ENCODE results near the gene SLC35F3. TPM values are rescaled to one million over a fixed set of nuclear protein-coding genes. Genes with fewer than 3 reads are reported as not detected.
A peak's percentile ranks its signal among the peaks of the same experiment; 100 is the strongest.

The SLC35F3 gene
- total RNA-seq, 2 donors from 2014 or later: not detected

DNA sequence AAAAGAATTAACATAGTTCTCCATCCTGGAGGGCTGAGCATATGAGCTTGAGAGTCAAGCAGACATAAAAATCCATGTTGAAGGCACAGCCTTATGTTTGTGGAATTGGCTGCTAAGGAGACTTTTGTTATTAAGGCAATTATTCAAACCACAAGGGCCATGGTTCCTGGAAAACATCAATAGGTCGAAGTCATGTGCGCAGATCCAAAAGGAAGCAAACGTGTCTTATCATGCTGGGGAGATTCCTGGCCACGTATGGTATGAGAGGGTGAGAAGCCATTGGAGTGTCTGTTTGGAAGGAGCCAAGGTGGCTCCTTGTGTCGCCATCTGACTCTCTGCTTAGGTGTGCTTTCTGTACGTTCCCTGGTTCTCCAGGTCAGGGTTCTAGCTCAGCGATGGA, 406.9 kb downstream of the SLC35F3 start:
- no peak for DNase-seq (ENCODE audit: low spot score)
- intact Hi-C loops (cut with DNase I): no loop called here

DNA sequence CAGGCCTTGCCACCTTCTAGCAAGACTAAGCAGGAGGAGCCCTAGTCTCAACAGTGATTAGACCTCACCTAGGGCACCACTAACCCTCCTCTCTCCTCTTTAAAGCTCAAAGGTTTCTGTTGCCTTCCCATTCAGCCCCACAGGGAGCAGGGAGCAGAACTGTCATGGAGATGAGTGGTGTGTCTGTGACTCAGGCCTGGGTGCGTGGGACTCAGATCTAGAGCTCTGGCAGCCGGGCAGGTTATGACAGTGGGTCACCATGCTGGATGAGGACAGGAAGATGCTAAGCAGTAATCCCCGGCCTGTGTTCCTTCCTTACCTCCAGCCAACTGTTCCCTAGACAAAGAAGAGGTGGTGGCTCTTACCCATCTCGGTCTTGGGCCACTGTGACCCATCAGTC, 408.7 kb downstream of the SLC35F3 start:
- intact Hi-C loops (cut with DNase I): no loop called here
- DNase-seq (ENCODE audit: low spot score): no peak

DNA sequence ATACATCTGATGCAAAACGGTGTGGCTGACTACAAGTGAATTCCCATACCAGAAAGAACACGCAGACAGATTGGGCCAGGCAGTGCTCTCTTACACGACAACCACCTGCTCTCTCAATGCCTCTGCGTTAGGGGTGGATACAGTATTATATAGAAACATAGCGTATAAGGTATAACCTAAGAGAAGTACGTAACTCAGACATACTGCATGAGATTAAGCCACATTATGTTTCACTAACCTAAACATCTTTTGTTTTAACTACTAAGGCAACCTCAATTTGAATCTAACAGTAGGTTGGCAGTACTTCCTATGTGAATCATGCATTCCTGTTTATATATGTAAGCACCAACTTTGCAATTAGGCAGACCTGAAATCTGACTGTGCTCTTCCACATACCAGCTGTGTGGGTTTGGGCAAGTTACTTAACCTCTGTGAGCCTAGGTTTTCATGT, 410.6 kb downstream of the SLC35F3 start:
- intact Hi-C loops (cut with DNase I): no loop called here
- DNase-seq (ENCODE audit: low spot score): no peak

DNA sequence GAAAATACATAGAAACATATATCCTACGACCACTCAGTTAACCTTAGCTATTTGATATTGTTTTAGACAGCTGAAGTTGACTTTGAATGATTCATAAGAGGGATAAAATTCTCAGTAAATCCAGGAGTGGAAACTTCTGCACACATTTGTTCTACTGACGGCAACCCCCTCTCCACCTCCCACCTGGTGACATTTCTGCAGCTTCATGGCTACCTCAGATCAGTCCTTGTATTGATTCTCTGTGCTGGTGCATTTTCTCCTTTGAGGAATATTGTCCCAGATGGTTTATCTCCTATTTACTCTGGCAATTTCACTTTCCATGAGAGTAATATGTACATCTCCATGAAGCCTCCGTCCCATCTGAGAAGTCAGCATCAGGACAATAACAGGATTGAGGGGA, 411.1 kb downstream of the SLC35F3 start:
- intact Hi-C loops (cut with DNase I): no loop called here
- no peak for DNase-seq (ENCODE audit: low spot score)

DNA sequence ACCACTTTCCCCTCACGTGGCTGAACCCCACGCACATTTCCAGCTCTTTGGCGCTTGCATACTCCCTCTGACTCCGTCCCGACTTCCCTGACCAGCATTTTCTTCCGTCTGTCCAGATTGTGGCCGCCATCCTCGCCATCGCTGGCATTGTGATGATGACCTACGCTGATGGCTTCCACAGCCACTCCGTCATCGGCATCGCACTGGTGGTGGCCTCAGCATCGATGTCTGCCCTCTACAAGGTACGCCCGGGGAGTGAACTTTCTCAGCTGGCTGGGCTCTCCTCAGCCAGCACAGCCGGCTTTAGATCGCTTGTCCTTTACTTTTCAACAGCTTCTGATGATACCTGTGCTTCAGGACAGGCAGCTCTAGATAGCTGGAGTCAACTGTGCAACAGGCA, 412.0 kb downstream of the SLC35F3 start:
- intact Hi-C loops (cut with DNase I): no loop called here
- DNase-seq (ENCODE audit: low spot score): no peak

DNA sequence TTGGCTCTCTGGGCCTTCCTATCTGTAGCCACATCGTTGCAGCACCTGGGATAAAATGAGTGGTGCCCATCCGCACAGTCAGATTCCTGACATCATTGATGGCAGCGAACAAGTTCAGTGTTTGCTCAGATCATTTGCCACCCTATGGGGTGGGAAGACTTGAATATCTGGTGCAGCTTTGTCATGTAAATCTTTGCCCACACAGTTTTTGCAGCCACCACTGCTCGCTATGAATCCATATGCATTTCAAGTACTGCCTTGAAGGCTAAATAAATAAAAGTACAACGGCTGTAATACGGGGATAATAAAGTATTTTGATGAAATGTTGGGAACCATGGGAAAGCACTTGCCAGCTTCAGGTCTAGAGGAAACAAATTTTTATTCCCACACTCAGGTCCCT, 412.5 kb downstream of the SLC35F3 start:
- intact Hi-C loops (cut with DNase I): no loop called here
- no peak for DNase-seq (ENCODE audit: low spot score)

DNA sequence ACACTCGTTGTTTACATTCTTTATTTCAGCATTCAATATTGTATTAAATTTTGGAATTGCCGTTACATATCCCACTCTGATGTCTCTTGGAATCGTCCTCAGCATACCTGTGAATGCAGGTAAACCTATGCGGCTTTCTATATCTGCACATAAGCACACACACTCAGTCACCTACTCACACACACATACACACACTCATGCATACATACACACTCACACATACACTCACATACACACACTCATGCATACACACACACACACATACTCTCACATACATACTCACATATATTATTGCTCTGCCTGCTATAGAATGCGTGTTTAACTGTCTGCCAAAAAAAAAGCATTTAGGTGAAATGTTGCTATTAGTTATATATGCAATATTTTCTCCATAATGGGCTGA, 415.6 kb downstream of the SLC35F3 start:
- DNase-seq (ENCODE audit: low spot score): no peak
- intact Hi-C loops (cut with DNase I): no loop called here

DNA sequence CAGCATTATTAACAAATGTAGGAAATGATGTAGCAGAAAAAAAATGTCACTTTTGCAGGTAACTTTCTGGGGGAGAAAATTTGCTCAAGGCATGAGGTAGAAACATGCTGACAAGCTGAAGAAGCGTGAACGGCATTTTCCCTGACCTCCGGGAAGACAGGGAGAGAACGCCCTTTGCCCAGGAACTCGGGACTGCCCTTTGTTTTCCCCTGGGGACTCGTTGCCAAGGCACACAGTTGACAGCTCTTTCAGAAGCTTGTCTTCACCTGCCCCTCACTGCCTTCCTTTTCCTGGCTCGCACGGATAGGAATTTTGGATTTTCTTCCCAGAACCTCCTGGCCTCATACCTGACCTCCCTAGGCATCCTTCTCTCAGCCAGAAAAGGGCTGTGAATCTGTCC, 416.1 kb downstream of the SLC35F3 start:
- intact Hi-C loops (cut with DNase I): no loop called here
- no peak for DNase-seq (ENCODE audit: low spot score)

DNA sequence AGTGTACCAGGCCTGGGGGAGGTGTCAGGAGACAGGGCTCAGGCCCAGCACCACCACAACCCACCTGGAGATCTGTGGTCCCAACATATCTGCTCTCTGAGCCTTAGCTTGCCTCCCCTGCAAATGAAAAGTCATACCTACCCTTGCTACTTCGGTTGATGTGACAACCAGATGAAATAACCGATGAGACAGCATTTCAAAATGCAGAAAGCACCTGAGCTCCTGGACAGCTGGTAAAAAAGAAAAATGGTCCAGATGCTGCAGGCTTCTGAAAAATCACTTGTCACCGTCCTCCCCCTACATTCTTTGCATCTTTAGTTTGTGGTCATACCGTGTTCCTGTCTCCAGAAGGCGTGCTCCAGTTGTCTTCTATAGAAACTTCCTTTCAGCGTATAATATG, 416.8 kb downstream of the SLC35F3 start:
- DNase-seq (ENCODE audit: low spot score): no peak
- intact Hi-C loops (cut with DNase I): no loop called here

DNA sequence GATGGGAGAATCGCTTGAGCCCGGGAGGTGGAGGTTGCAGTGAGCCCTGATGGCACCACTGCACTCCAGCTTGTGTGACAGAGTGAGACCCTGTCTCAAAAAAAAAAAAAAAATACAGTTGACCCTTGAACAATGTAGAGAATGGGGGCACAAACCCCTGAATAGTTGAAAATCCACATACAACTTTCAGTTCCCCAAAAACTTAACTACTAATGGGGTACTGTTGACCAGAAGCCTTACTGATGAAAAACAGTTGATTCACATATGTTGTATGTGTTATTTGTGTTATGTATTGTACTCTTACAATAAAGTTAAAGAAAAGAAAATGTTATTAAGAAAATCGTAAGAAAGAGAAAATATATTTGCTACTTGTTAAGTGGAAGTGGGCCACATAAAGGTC, 417.6 kb downstream of the SLC35F3 start:
- no peak for DNase-seq (ENCODE audit: low spot score)
- intact Hi-C loops (cut with DNase I): no loop called here

DNA sequence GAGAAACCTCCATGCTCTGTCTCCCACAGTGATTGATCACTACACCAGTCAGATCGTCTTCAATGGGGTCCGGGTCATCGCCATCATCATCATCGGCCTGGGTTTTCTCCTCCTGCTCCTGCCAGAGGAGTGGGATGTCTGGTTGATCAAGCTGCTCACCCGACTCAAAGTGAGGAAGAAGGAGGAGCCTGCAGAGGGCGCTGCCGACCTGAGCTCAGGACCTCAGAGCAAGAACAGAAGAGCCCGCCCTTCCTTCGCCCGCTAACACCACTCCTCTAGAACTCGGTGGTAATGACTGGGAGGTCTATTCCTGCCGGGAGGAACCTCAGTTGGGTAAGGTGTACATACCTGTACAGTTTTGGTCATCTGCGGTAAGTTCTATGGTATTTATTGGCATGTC, 418.5 kb downstream of the SLC35F3 start:
- peak; percentile 81 for DNase-seq (ENCODE audit: low spot score)
- intact Hi-C loops (cut with DNase I): no loop called here

DNA sequence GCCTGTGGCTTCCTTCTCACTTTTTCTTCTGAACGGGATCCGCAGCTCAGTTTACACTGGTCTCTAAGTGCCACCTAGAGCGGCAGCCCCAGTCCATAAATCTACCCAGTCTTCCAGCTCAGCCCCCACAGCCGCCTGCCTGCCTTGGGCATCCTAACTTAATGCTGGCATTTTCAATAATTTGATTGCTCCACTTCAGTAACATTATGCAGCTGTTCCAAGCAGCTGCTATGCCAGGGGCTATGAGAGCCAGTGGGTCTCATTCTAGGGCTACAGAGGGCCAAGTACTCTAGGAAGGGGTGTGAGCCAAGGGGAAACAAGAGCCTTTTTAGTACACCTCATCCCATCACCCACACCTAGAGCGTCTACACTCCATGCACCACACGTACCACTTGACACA, 420.3 kb downstream of the SLC35F3 start:
- no peak for DNase-seq (ENCODE audit: low spot score)
- intact Hi-C loops (cut with DNase I): no loop called here

DNA sequence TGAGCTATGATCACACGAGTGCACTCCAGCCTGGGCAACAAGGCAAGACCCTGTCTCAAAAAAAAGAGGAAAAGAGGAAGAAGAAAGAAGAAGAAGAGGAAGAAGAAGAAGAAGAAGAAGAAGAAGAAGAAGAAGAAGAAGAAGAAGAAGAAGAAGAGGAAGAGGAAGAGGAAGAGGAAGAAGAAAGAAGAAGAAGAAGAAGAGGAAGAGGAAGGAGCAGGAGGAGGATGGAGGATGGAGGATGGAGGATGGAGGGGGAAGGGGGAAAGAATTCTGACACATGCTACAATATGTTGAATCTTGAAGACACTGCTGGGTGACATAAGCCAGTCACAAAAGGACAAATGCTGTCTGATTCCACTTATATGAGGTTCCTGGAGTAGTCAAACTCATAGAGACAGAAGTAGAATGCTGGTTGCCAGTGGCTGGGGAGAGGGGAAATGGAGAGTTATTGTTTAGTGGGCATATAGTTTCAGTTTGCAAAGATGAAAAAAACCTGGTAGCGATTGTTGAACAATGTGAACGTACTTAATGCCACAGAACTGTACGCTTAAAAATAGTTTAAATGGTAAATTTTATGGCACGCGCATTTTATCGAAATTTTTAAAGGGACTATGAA, 421.5 kb downstream of the SLC35F3 start:
- intact Hi-C loops (cut with DNase I): no loop called here
- no peak for DNase-seq (ENCODE audit: low spot score)

DNA sequence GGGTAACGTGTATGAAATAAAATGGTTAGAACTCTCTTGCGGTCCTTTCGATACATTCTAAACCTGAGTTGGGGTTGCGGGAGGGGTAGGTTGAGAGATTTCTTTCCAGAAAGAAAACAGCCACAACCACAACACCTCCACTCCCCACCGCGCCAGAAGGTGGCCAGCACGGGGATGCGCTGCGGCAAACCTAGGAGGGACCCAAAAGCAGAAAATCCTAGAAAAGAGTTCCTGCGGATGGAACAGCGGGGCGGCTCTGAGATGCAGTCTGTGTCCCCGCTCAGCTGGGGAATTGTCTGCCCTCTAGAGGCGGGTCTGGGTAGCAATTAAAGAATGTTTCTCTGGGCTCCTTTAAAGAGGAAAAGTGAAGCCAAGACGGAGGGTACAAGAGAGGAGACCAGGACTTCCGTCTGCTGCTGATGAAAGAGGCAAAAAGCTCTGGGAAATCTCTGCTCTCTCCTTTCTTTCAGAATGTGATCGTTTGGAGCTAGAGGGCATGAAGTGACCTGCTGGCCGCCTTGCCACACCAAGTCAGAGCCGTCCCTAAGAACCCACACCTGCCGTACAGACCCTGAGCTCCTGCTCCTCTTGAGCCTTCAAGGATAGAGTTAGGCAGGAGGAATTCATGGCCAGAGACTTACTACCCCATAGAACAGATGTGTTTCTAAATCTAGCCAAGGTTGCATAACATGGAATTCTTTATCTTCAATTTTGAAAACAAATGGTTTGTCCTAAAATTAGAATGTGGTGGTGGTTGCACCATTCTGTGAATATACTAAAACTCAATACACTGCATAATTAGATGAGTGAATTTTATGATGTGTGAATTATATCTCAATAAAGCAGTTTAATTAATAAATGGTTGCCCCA, 422.3 kb downstream of the SLC35F3 start:
- intact Hi-C loops (cut with DNase I): no loop called here
- DNase-seq (ENCODE audit: low spot score): no peak

DNA sequence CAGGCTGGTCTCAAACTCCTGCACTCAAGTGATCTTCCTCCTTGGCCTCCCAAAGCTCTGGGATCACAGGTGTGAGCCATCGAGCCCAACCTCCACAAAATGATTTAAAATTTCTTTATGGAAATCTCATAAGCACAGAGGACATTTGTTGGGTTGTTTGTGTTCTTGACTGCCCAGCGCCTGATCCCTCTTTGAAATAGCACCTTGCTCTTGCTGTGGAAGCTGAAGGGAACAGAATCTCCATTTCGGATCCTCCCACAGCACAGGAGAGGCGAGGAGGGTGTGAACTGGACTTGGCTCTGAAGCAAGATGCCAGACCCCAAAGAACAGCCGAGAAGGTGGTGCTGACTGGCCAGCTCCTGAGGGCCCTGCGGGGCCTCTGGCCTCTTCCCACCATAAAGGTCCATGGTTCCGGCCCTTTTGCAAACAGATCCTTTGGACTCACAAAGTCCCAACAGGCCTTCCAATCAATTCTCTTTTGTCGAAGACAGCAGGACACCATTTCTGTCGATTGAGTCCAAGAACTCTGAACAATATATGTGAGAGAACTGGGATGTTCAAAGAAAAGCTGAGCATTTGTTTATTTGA, 423.2 kb downstream of the SLC35F3 start:
- intact Hi-C loops (cut with DNase I): no loop called here
- DNase-seq (ENCODE audit: low spot score): no peak

DNA sequence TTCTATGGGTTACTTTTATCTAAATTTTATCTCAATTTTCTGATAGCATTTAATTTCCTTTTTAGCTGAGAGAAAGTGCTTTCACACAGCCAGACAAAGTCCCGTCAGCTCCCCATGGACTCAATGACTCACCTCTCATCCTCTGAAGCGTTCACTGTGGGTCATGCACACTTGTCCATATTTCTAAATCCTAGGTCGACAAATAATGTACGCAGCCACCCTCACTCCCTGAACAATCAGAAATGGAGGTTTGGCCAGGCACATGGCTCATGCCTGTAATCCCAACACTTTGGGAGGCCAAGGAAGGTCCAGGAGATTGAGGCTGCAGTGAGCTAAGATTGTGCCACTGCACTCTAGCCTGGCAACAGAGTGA, 426.4 kb downstream of the SLC35F3 start:
- no peak for DNase-seq (ENCODE audit: low spot score)
- intact Hi-C loops (cut with DNase I): no loop called here

DNA sequence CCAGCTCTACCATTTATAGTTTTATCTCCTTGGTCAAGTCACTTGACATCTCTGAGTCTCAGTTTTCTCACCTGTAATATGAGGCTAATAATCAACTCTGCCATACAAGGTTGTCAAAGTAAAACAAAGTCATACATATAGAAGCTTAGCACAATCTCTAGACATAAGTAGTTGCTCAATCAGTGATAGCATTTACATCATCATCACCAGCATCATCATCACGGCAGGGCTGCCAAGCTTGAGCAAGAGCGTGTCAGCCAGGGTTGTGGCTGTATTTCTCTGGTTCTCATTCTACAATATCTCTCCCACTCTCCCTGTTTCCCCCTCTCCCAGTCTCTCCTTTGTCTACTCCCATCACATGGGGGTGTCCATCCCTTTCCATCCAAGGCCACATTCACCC, 427.0 kb downstream of the SLC35F3 start:
- DNase-seq (ENCODE audit: low spot score): no peak
- intact Hi-C loops (cut with DNase I): no loop called here

DNA sequence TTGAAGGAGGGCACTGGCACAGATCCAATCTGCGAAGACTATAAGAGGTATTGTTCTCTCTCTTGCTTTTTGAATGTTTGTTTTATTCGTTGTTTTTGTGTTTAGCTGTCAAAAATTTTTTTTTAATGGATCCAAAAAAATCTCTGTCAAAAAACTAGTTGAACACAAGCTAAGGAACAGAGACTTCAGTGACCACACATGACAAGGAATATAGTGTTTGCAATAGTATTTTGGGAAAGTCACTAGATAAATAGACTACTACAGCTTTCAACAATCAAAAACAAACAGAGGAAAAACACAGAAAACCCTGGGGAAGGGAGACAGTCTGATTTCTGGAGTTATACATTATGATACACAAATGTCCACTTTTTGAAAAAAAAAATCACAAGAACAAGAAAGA, 431.9 kb downstream of the SLC35F3 start:
- DNase-seq (ENCODE audit: low spot score): no peak
- intact Hi-C loops (cut with DNase I): no loop called here

DNA sequence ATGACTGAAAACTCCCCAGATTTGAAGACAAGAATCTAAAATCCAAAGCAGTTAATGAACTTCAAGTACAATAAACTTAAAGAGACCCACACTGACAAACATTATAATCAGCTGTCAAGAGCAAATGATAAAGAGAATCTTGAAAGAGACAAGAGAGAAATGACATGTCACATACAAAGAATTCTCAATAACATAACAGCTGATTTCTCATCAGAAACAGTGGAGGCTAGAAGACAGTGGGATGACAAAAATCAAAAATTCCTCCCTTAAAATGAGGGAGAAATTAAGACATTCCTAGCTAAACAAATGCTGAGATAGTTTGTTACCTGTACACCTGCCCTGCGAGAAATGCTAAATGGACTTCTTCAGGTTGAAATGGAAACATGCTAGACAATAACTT, 432.8 kb downstream of the SLC35F3 start:
- intact Hi-C loops (cut with DNase I): no loop called here
- DNase-seq (ENCODE audit: low spot score): no peak

DNA sequence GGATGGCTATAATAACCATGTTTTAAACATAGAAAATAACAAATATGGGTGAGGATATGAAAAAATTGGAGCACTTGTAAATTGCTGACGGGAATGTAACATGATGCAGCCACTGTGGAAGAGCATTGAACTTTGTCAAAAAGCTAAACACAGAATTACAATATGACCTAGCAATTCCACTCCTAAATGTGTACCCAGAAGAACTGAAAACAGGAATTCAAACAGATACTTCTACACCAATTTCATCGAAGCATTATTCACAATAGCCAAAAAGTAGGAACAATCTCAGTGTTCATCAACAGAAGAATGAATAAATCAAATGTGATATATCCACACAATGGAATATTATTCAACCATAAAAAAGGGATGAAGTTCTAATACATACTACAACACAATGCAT, 436.1 kb downstream of the SLC35F3 start:
- DNase-seq (ENCODE audit: low spot score): no peak
- intact Hi-C loops (cut with DNase I): no loop called here

DNA sequence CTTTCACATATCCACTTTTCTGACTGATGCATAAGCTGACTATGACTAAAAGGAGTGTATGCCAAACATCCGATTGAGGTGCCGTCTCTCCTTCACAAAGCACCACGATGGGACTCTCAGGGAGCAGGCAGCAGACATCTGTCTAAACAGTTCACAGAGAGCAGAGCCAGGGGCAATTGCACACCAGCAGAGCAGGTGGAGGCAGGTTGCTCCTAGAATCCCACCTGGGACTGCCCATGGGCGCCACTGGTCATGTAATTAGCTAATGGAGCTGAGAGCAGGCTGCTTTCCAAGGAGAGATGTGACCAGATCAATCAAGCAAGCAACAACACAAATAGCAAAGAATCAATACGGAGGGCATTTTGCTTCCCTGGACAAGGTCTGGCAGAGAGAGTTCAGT, 438.3 kb downstream of the SLC35F3 start:
- no peak for DNase-seq (ENCODE audit: low spot score)
- intact Hi-C loops (cut with DNase I): no loop called here
